Endothelial cell (in vitro differentiated cells): Measurements from ENCODE around the gene MAST1. TPM values are rescaled to one million over a fixed set of nuclear protein-coding genes. Genes with fewer than 3 reads are reported as not detected.
A peak's percentile ranks its signal among the peaks of the same experiment; 100 is the strongest.
"Not testable (repeated sequence)": the region's sequence is repeated elsewhere in the genome, so short reads cannot be mapped to it uniquely, and the experiment has no call there.

Experiments
- DNase-seq: peaks from one replicate; pipeline ENCODE4 v3.0.0; 2021; ENCODE audit warnings: low spot score
- H3K27ac Mint-ChIP-seq: one replicate; pipeline ENCODE4 v1.8.0; 2021; ENCODE audit warnings: mixed read lengths, inconsistent platforms; ENCODE audit not compliant: unreplicated experiment
- H3K27me3 Mint-ChIP-seq: one replicate; pipeline ENCODE4 v1.8.0; 2021; ENCODE audit warnings: mild to moderate bottlenecking, moderate library complexity, mixed read lengths, inconsistent platforms; ENCODE audit not compliant: unreplicated experiment
- H3K36me3 Mint-ChIP-seq: one replicate; pipeline ENCODE4 v1.8.0; 2021; ENCODE audit warnings: mild to moderate bottlenecking, low read depth, mixed read lengths, inconsistent platforms; ENCODE audit not compliant: unreplicated experiment
- H3K4me1 Mint-ChIP-seq: one replicate; pipeline ENCODE4 v1.8.0; 2021; ENCODE audit warnings: mild to moderate bottlenecking, mixed read lengths, inconsistent platforms; ENCODE audit not compliant: unreplicated experiment
- H3K4me3 Mint-ChIP-seq: one replicate; pipeline ENCODE4 v1.8.0; 2021; ENCODE audit warnings: mild to moderate bottlenecking, mixed read lengths, inconsistent platforms; ENCODE audit not compliant: unreplicated experiment
- H3K9me3 Mint-ChIP-seq: one replicate; pipeline ENCODE4 v1.8.0; 2021; ENCODE audit warnings: mixed read lengths, inconsistent platforms; ENCODE audit not compliant: unreplicated experiment
- CTCF ChIP-seq: fragments of 200-600 bp; sonication (generic); IDR thresholded peaks from one replicate; pipeline ENCODE4 v1.5.0; 2021; ENCODE audit warnings: antibody characterized with exemption; ENCODE audit not compliant: unreplicated experiment
- total RNA-seq: library from RNA; stranded (reverse); fragmentation: NEBNext Ultra II Directional; extraction: Animal tissue kit (Norgen Biotek cat#: 25700); gene quantifications from one replicate; pipeline ENCODE4 v1.2.1, GENCODE V29; 2021; ENCODE audit not compliant: unreplicated experiment

Gene MAST1
- total RNA-seq, 1 donor from 2014 or later, result 4.1 TPM

- no peak overlapping the region for H3K27ac Mint-ChIP-seq
- no peak overlapping the region for H3K4me3 Mint-ChIP-seq
- DNase-seq, result no peak
- no peaks in the 10 kb centered on the region for H3K36me3 Mint-ChIP-seq
- H3K9me3 Mint-ChIP-seq, result no peaks in the 10 kb centered on the region
- no peak for TF ChIP-seq CTCF
- no peaks in the 10 kb centered on the region for H3K4me1 Mint-ChIP-seq
- H3K27me3 Mint-ChIP-seq, result peaks cover 2% of the 10 kb centered on the region
Observed at GRCh38 chr19:12907166-12907565, 68.9 kb downstream of the MAST1 start.

GRCh38 chr19:12912571-12912970 lies 74.3 kb downstream of the MAST1 start:
- peaks cover 4% of the 10 kb centered on the region for H3K27me3 Mint-ChIP-seq
- H3K36me3 Mint-ChIP-seq, result no peaks in the 10 kb centered on the region
- H3K9me3 Mint-ChIP-seq, result no peaks in the 10 kb centered on the region
- no peak overlapping the region for H3K27ac Mint-ChIP-seq
- TF ChIP-seq CTCF, result no peak
- peaks cover 16% of the 10 kb centered on the region for H3K4me1 Mint-ChIP-seq
- H3K4me3 Mint-ChIP-seq, result no peak overlapping the region
- DNase-seq, result no peak

DNA sequence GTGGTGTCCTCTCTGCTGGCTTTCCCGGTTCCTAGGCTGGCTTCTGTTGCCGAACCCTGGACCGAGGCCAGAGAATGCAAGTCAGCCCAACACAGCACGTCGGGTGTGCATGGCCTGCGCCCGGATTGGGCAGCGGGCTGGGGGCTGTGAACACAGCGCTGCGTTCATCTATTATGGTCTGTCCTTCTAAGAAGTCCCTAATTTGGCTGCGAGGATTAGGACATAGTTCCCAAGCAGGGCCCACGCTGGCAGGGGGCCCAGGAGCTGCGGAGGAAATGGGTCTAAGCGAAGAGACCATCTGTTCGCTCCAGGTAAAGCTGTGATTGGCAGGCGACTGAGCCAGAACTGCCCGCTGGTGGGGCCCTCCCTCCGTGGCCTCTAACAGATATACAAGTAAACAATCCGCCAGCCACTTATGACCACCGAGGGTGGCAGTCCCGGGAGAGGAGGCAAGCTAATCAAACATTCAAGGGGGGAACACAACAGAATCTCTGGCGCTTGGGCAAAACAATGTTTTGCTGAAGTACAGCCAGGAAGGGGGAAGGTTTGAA lies 74.8 kb downstream of the MAST1 start:
- peaks cover 4% of the 10 kb centered on the region for H3K27me3 Mint-ChIP-seq
- DNase-seq, result no peak
- H3K27ac Mint-ChIP-seq, result no peak overlapping the region
- H3K9me3 Mint-ChIP-seq, result no peaks in the 10 kb centered on the region
- H3K4me3 Mint-ChIP-seq, result peak overlapping the region; percentile 39
- no peaks in the 10 kb centered on the region for H3K36me3 Mint-ChIP-seq
- peaks cover 16% of the 10 kb centered on the region for H3K4me1 Mint-ChIP-seq
- TF ChIP-seq CTCF, result no peak

DNA sequence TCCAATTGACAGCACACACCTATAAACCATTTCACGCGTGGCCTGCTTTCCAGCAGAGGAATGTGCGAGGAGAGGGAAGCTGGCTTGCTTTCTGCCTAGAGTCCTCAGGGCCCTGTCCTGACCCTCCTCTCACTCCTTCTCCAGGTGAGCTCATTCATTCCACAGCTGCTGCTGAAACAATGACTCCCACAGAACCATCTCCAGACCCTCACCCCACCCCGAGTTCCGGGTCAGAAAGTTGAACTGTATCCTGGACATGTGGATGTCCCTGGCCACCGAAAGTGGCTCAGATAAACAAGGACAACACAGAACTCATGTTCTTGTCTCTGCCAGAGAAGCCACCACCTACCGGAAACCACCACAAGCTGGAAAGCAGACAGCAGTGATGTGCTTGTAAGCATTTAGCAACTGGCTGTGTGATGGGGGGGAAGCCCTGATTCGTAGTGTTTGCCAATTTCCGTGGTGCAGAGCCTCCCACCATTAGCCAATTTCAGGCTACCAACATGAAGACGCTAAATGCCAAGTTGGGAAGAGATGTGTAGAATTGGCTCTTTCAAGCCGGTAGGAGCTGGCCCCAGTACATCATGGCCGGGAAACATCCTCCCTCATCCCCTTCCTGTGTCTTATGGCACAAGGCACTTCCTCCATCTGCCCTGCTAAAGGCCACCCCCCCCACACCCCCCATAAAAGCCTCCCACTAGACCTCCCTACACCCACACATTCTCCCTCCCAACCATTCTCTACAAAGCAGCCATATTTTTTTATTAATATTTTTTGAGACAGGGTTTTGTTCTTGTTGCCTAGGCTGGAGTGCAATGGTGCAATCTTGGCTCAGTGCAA lies 75.8 kb downstream of the MAST1 start:
- H3K27ac Mint-ChIP-seq, result no peak overlapping the region
- no peak for TF ChIP-seq CTCF
- DNase-seq, result no peak
- H3K27me3 Mint-ChIP-seq, result peaks cover 5% of the 10 kb centered on the region
- H3K4me1 Mint-ChIP-seq, result peaks cover 16% of the 10 kb centered on the region
- no peaks in the 10 kb centered on the region for H3K36me3 Mint-ChIP-seq
- no peak overlapping the region for H3K4me3 Mint-ChIP-seq
- H3K9me3 Mint-ChIP-seq, result no peaks in the 10 kb centered on the region

GRCh38 chr19:12915860-12916259 lies 77.5 kb downstream of the MAST1 start:
- not testable (repeated sequence) for H3K27ac Mint-ChIP-seq, H3K27me3 Mint-ChIP-seq, H3K4me3 Mint-ChIP-seq, H3K36me3 Mint-ChIP-seq, H3K9me3 Mint-ChIP-seq, DNase-seq
- peaks cover 16% of the 10 kb centered on the region for H3K4me1 Mint-ChIP-seq
